HG02678 (cell line): ENCODE data around the gene TXN2.
"Not testable (repeated sequence)": the region's sequence is repeated elsewhere in the genome, so short reads cannot be mapped to it uniquely, and the experiment has no call there.

Experiments
- ATAC-seq: cut with Tn5 transposase; IDR thresholded peaks from one replicate; pipeline ENCODE4 v1.9.1; 2021; ENCODE audit warnings: mild to moderate bottlenecking, moderate library complexity; ENCODE audit not compliant: unreplicated experiment

The TXN2 gene, protein sequence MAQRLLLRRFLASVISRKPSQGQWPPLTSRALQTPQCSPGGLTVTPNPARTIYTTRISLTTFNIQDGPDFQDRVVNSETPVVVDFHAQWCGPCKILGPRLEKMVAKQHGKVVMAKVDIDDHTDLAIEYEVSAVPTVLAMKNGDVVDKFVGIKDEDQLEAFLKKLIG

GRCh38 chr22:36481393-36482168 lies at the start of gene TXN2:
Gene TXN2 (minus strand): TSS chr22:36481640. CDS start chr22:36480837, 803 bp downstream.
- peak; percentile 85 for ATAC-seq

GRCh38 chr22:36528795-36529751 lies 47.6 kb upstream of the TXN2 start, which contains the start of gene EIF3D:
Gene EIF3D (minus strand): TSS chr22:36529166. CDS start chr22:36526121, 3,045 bp downstream.
- ATAC-seq: peak; percentile 94

DNA sequence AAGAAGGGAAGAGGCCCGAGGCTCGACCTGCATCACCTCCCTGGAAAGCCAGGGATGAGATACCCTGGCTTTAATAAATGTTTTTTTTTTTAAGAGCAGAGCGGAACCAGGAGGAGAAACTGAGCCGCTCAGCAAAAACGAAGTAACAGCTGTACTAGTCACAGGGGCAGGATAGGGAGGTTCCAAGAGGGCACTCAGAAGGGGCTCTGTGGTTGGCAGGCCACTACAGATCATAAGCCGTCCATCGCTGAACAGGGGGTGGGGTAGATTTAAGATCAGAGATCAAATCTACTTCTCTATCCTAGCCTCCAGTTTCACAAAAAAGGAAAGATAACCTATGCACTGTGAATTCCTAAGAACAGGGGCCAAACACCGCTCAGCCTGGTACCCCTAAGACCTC lies 46.9 kb upstream of the TXN2 start:
- no peak for ATAC-seq

DNA sequence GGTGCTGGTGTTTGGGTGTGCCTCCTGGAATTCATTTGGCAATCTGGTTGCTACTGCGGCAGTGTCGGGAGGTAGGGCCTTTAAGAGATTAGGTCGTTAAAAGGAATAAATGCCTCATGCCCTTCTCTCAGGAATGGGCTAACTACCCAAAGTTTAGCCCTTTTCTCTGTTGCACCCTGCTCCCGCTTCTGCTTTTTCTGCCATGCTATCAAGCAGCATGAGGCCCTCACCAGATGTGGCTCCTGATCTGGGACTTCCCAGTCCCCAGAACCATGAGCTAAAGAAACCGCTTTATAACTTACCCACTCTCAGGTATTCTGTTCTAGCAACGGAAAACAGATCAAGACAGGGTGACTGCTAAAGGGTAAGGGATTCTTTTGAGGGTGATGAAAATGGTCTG lies 41.2 kb upstream of the TXN2 start:
- no peak for ATAC-seq

DNA sequence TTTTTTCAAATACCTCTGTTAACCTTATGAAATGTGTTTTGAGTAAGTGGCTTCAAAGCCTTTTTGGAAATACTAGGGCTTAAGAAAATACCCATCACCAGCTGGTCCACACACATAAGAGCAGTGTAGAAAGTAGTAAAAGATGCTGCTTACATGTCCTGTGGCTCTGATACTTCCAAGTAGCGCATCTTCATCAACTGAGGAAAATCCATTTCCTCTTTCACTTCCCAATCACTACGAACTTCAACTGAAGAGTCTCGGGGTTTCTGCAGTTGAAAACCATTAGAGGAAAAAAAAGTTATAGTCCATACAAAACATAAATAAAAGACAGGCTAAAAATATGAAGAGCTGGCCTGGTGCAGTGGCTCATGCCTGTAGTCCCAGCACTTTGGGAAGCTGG lies 39.0 kb upstream of the TXN2 start:
- ATAC-seq: no peak

GRCh38 chr22:36519906-36520305 lies 38.5 kb upstream of the TXN2 start:
- ATAC-seq: not testable (repeated sequence)

- no peak for ATAC-seq
Measured at GRCh38 chr22:36514766-36515165, 33.3 kb upstream of the TXN2 start.

GRCh38 chr22:36512991-36513390 lies 31.6 kb upstream of the TXN2 start:
- ATAC-seq: no peak

DNA sequence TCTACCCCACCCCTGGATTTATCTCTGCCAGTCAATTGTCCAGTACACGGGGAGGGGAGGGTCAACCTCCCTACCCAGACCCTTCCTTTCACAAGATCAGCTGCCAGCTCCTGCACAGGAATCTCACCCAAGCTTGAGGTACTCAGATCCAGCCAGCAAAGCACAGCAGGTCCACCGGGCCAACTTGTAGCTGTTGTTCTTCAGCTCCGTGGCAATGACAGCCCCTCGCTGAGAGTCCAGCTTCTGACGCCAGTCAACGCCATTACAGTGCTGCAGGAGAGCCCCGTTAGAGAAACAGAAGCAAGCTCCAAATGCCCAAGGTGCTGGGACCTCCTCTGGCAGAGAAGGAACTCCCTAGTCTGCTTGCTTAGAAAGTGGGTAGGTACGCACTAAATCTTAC lies 30.9 kb upstream of the TXN2 start:
- no peak for ATAC-seq

GRCh38 chr22:36510966-36511881 lies 29.8 kb upstream of the TXN2 start:
- no peak for ATAC-seq

- no peak for ATAC-seq
Measured at GRCh38 chr22:36510384-36510783, 28.9 kb upstream of the TXN2 start.

- ATAC-seq: no peak
Measured at GRCh38 chr22:36507518-36508010, 26.1 kb upstream of the TXN2 start.

DNA sequence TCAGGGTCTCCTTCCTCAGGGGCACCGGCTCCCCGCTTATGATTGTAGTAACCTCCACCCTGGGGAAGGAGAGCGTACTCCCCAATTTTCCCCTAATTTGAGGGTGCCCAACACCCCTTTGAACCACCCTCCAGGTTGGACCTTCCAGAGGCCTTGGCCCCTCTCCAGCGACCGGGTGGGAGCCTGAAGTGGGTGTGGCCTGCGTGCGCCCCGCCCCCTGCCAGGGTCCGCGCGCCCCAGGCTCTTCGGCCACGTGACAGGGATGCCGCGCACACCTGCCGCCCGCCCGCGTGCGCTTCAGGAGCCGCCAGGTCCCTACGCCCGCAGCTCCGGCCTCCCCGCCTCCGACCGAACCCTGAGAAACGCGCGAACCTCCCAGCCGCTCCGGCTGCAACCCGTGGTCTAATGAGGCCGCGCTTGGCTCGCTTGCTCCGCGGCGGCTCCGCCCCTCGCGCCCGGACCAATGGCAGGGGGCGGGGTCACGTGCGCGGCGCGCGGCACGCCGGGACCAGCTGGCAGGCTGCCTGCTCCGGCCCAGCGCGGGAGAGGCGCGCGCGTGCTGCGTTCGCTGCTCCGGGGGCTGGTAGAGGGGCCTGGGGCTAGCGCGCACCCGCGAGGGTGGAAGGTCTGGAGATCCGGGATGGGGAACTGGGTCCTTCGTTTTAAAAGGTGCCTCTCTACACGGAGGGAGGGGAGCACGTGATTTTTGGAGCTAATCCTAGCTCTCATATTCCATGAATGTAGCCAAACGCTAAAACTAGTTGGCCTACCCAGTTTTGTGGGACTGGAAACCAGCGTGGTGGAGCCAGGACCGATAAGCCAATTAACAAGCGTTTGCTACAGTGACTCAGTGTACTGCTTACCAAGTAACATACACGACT lies 25.4 kb upstream of the TXN2 start, which contains the start of gene FOXRED2:
Gene FOXRED2 (minus strand): TSS at position 404 of the 881 bp plus-strand sequence. CDS start 618 bp downstream, outside the sequence.
- ATAC-seq: peak; percentile 92

- no peak for ATAC-seq
Measured at GRCh38 chr22:36505998-36506635, 24.7 kb upstream of the TXN2 start.

DNA sequence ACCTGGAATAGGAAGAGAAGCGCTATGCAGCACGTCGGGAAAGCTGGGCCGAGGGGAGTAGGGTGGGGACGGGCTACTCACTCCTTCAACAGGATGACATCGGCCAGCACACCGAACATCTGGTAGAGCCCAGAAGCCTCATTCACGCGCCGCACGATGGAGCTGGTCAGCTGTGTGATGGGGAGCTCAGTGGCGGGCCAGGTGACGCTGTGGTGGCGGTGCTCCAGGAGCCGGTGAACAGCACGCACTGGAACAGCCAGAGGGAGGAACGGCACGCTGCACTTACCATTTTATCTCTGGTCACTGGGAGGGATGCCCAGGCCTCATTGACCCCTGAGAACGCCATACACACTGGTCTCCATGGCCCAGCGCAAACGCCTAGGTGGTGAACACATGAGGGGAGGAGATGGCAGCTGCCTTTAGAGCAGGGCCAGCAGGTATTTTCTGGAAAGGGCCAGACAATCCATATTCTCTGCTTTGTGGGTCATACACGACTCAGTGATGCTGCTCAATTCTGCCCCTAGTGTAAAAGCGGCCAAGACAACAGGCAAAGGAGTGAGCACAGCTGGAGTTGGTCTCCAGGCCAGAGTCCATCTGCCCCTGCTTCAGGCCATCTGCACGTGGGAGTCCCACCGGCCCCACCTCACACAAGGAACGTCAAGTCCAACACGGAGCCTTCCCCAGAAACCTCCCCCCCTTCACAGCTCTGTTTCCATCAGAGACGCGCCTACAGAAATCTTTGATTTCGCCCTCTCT lies 16.6 kb upstream of the TXN2 start:
- no peak for ATAC-seq

- peak; percentile 55 for ATAC-seq
Measured at GRCh38 chr22:36493690-36494110, 12.3 kb upstream of the TXN2 start.

GRCh38 chr22:36492109-36492508 lies 10.7 kb upstream of the TXN2 start:
- no peak for ATAC-seq

DNA sequence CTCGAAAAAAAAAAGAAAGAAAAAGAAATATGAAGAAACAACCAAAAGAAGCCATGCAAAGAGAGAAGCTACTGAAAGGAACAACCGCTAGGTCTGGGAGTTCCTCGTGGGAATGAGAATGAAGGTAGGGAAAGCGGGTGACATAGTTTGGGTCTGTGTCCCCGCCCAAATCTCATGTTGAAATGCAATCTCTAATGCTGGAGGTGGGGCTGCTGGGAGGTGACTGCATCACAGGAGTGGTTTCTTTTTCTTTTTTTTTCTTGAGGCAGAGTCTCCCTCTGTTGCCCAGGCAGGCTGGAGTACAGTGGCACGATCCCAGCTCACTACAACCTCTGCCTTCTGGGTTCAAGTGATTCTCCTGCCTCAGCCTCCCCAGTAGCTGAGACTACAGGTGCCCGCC lies 9.7 kb upstream of the TXN2 start:
- no peak for ATAC-seq
